HG03469 (cell line): ENCODE results near the gene AJM1.
"Not testable (repeated sequence)": the region's sequence is repeated elsewhere in the genome, so short reads cannot be mapped to it uniquely, and the experiment has no call there.

Experiments used
- ATAC-seq: cut with Tn5 transposase; IDR thresholded peaks from one replicate; pipeline ENCODE4 v1.9.1; 2021; ENCODE audit warnings: mild to moderate bottlenecking, moderate library complexity, moderate number of reproducible peaks; ENCODE audit not compliant: unreplicated experiment

AJM1 gene

DNA sequence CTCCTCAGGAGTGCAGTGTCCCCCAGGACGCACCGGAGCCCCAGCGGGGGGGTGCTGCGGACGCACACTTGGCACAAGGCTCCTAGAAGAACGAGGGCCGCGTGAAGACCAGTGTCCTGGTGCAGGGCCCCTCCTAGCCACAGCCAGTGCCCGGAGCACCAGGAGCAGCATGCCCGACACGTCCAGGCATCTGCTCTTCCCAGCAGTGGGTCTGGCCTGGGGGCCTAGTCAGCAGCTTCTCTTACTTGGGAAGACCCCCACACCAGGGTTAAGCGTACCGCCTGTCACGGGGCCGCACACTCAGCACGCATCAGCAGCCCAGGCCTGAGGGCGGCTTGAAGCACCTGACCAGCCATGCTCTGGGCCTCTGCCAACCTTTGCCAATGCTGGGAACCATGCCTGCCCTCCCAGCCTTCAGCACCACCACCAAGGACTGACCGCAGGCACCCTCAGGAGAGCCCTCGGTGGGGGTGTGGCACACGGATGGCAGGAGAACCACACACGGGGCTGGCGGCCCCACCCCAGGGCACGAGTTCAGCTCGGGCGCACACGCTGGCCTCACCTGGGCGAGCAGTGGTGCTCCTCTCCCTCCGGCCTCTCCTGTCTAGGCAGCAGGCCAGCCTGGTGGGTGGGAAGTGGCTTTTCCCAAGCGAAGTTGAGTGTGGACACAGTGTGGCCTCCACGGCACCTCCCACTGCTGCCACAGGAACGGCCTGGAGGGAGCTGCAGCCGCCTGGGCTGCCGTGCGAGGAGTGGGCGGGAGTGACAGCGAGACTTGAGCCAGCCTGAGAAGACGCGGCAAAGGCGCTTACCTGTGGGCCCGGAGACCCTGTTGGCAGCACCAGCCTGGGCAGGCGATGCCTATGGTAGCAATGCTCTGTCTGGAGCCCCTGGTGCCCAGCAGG, 12.0 kb upstream of the AJM1 start:
- no peak for ATAC-seq

GRCh38 chr9:136831002-136831719, 11.1 kb upstream of the AJM1 start:
- no peak for ATAC-seq

GRCh38 chr9:136831720-136832104, 10.6 kb upstream of the AJM1 start:
- no peak for ATAC-seq

- ATAC-seq = no peak
These were observed 9.7 kb upstream of the AJM1 start for GRCh38 chr9:136832581-136832980.

DNA sequence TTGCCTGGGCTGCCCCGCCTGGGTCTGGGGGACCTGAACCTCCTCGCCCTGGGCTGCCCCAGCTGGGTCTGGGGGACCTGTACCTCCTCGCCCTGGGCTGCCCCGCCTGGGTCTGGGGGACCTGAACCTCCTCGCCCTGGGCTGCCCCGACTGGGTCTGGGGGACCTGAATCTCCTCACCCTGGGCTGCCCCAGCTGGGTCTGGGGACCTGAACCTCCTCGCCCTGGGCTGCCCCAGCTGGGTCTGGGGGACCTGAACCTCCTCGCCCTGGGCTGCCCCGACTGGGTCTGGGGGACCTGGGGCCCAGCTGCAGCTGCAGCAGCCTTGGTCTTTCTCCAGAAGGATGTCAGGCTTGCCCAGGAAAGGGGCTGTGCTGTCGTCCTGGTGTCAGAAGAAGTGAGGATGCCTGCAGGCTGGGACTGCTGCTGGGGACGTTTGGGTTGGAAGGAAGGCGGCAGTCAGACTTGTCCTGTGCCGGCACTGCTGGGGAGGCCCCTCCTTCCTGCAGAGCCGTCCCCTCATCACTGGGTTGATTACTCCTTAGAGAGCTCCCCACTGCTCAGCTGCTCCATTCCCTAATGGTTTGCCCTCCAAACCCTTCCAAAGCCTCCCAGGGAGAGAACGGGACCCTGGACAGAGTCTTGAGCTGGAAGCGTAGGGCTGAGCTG, 8.8 kb upstream of the AJM1 start:
- ATAC-seq = not testable (repeated sequence)

- no peak for ATAC-seq
These were observed 6.9 kb upstream of the AJM1 start for GRCh38 chr9:136835162-136835931.

GRCh38 chr9:136835932-136836904, 6.1 kb upstream of the AJM1 start:
- ATAC-seq = no peak

DNA sequence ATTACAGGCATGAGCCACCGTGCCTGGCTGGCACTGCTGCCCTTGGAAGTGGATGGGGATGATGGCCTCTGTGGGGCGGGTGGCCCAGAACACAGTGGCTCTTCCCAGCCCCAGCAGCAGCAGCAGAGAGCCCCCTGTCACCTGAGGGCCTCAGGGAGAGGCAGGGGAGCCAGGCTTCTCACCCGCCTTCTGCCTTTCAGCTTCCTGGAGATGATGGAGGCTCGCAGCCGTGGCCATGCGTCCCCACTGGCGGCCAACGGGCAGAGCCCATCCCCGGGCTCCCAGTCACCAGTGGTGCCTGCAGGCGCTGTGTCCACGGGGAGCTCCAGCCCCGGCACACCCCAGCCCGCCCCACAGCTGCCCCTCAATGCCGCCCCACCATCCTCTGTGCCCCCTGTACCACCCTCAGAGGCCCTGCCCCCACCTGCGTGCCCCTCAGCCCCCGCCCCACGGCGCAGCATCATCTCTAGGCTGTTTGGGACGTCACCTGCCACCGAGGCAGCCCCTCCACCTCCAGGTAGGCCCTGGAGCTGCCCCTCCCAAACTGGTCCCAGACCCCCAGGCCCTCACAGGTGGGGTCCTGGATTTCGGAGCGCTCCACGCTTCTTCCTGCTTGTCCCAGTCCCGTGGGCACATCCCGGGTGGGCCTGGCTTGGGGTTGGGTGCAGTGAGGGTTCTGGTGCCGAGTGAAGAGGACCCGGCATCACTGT, 5.0 kb upstream of the AJM1 start:
- ATAC-seq = no peak

- not testable (repeated sequence) for ATAC-seq
These were observed 4.4 kb upstream of the AJM1 start for GRCh38 chr9:136837856-136838277.

GRCh38 chr9:136838314-136839228, 3.7 kb upstream of the AJM1 start:
- ATAC-seq = no peak

DNA sequence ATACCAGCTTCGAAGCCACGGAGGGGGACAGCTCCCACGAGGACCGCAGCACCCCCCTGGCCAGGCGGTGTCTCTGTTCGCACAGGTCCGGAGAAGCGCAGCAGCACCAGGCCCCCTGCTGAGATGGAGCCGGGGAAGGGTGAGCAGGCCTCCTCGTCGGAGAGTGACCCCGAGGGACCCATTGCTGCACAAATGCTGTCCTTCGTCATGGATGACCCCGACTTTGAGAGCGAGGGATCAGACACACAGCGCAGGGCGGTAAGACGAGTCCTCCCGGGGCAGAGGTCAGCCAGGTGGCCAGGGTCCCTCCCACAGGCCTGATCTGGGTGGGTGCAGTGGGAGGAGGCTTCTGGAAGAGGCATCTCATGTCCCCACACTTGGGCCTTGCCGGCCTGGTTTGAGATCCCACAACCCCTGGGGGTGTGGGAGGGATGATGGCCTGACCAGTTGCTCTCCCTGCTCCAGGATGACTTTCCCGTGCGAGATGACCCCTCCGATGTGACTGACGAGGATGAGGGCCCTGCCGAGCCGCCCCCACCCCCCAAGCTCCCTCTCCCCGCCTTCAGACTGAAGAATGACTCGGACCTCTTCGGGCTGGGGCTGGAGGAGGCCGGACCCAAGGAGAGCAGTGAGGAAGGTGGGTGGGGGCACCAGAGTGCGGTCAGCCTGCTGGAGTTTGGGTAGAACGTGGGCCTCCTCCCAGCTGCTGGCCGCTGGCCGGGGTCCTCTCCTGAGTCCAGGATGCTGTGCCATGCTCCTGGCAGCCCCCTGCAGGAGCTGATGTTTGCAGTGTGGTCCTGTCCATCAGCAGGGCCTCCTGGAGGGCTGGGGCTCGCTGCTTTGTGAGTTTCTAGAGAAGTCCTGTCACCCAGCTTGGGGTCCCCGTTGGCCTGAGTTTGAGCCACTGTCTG, 2.8 kb upstream of the AJM1 start:
- ATAC-seq = no peak

DNA sequence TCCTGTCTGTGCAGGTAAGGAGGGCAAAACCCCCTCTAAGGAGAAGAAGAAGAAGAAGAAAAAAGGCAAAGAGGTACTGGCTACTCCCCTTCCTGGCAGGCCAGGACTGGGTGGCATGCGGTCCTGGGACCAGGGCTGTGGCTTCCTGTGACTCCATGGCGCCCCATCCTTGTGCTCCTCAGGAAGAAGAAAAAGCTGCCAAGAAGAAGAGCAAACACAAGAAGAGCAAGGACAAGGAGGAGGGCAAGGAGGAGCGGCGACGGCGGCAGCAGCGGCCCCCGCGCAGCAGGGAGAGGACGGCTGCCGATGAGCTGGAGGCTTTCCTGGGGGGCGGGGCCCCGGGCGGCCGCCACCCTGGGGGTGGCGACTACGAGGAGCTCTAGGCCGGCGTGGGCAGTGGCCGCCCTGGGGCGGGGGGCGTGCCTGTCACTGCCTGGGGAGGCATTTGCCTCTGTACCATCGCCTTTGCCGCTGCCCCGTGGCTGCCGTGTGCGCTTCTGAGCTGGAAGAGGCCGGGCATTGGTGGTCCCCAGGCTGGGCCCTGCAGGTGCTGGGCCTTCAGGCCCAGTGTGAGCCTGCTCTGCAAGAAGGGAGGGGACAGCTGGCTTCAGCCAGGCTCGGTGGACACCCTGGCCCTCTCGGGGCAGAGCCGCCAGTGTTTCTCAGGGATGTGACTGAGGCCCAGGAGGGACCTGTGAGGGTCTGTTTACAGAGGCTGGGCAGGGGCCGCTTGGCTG, 2.0 kb upstream of the AJM1 start:
- ATAC-seq = no peak

GRCh38 chr9:136840877-136841645, 1.2 kb upstream of the AJM1 start:
- no peak for ATAC-seq

GRCh38 chr9:136841646-136842379, 465 bp upstream of the AJM1 start:
- not testable (repeated sequence) for ATAC-seq
